GM19023 (cell line): ENCODE results near the gene BORCS6.

Source experiments
- ATAC-seq: cut with Tn5 transposase; IDR thresholded peaks from one replicate; pipeline ENCODE4 v1.9.1; 2021; ENCODE audit warnings: mild to moderate bottlenecking, moderate library complexity; ENCODE audit not compliant: unreplicated experiment

Gene BORCS6

DNA sequence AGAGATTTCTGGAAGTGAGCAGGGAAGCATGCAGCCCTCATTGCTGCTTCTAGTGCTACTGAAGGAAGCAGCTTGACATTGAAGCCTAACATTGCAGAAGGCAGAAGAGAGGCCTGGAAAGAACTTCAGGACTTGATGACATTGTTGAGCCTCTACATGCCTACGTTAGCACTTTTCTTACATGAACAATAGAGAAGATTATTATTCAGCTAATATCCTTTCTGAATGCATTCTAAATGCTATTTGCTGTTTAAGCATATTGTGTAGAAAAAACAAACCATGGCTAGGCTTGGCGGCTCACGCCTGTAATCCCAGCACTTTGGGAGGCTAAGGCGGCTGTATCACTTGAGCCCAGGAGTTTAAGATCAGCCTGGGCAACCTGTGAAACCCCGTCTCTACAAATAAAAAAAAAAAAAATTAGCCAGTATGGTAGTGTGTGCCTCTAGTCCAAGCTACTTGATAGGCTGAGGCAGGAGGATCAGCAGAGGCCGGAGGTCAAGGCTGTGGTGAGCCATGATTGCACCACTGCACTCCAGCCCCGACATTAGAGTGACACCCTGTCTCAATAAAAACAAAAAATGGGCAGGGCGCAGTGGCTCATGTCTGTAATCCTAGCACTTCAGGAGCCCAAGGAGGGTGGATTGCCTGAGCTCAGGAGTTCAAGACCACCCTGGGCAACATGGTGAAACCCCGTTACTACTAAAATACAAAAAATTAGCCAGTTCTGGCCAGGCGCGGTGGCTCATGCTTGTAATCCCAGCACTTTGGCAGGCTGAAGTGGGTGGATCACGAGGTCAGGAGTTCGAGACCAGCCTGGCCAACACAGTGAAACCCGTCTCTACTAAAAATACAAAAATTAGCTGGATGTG, 22.6 kb upstream of the BORCS6 start:
- ATAC-seq, result no peak

- peak; percentile 16 for ATAC-seq
These were observed 20.9 kb upstream of the BORCS6 start for GRCh38 chr17:8210761-8211458.

DNA sequence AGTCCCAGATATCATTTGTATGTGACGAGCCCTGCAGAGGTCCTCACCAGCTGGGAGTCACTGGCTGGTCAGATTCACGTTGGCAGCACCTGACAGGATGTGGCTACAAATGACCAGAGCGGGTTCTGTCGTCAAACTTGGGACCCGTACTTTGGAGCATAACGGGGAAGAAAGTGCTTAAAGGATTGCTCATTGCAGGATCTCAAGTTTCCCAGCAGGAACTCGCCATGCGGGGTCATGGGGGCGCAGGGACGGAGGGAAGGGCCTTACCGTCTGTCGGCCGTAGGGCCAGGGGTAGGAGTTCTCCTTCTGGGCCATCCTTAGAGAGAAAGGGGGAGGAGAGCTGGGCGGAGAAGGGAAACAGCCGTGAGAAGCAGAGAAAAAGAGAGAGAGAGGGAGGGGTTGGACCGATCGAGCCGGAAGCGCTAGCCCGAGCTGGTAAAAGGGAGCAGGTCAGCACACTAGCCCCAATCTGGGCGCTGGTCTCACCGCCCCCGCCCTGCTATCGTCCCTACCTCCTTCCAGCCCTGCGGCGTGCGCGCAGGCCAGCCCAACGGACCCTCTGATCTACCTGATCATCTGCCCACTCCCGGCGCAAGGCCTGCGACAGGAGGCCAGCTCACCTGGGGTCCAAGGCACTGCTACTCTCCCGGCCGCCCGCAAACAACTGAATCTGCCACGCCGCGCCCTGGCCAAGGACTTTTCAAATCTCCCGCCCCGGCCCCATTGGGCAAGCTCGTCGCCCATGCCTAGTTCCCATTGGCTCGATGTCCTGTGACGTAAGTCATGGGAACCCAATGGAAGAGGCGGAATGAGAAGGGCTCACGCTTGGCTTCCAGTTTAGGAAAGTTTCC, 20.2 kb upstream of the BORCS6 start, which contains the start of gene AURKB:
AURKB (minus strand) TSS at position 669 of the 854 bp plus-strand sequence; CDS start at position 318, 351 bp downstream.
- peak; percentile 86 for ATAC-seq

DNA sequence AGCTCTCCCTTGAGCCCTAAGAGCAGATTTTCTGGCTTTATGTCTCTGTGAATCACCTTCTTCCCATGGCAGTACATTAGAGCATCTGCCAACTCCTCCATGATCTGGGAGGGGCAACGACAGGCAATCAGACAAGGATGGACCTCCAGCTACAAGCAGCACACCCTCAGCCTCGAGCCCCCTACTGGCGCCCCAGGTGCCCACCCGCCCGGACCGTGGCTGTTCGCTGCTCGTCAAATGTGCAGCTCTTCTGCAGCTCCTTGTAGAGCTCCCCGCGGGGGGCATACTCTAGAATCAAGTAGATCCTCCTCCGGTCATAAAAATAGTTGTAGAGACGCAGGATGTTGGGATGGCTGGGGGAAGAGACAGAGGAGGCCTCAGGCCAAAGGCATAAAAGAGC, 16.6 kb upstream of the BORCS6 start:
- no peak for ATAC-seq

- ATAC-seq, result no peak
These were observed 15.0 kb upstream of the BORCS6 start for GRCh38 chr17:8204761-8205555.

DNA sequence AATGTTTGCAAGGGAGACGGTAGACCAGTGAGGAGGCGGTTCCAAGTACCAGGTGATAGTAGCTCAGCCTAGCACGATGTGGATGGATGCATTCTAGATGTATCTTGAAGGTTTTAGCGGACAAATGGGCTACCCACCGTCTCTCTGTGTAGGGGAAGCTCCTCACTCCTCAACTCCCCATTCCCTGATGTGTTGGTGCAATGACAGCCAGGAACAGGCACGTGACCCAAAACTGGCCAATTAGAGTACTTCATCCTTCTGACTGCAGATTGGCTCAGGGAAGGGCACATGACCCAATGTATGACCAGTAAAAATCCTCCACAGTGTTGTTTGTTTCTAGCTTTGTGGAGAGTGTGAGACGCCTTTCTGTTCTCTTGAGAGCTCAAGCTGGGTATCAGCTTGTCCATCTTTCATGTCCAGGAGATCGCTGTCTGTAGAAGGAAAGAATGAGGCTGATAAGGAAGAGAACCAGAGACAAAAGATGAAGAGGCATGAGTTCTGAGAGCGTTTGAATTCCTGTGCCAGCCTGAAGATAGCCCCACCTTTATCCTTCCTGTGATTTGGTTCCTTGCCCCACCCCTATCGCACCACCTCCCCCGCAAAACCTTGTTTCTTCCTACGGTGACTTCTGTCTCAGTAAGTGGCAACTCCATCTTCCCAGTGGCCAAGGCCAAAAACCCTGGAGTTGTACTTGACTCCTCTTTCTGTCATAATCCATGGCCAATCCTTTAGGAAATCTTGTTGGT, 2.3 kb upstream of the BORCS6 start:
- no peak for ATAC-seq

GRCh38 chr17:8190506-8190905, 526 bp upstream of the BORCS6 start:
- ATAC-seq, result no peak

GRCh38 chr17:8189041-8189710, 804 bp downstream of the BORCS6 start:
- ATAC-seq, result no peak

- no peak for ATAC-seq
These were observed 1.6 kb downstream of the BORCS6 start for GRCh38 chr17:8188263-8188839.

- ATAC-seq, result no peak
These were observed 2.3 kb downstream of the BORCS6 start for GRCh38 chr17:8187517-8188262.

DNA sequence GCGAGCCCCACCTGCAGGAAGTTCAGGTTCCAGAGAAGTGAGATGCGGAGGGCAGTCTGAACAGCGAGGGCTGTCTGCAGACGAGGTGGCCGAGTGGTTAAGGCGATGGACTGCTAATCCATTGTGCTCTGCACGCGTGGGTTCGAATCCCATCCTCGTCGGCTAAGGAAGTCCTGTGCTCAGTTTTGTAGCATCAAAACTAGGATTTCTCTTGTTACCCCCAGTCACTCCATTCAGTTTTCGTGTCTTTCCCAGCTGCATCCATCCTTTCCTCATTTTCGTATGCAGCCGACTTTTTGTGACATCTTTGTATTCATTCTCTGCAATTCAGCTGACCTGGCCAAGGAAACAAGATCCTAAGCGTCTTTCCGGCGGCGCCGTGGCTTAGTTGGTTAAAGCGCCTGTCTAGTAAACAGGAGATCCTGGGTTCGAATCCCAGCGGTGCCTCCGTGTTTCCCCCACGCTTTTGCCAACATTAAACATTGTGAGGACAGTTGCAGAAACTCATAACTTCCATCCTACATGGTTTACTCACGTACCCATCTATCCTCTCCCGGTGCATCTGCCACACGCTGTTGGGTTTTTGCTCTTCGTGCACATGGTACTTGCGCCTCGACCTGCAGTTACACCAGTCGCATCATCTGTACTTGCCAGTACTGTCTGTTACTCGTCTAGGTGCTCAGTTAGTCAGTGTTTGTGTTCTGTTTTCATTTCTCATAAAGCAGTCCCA, 3.0 kb downstream of the BORCS6 start:
- ATAC-seq, result no peak

GRCh38 chr17:8186446-8186786, 3.6 kb downstream of the BORCS6 start:
- no peak for ATAC-seq

GRCh38 chr17:8185582-8186445, 4.2 kb downstream of the BORCS6 start:
- ATAC-seq, result no peak

DNA sequence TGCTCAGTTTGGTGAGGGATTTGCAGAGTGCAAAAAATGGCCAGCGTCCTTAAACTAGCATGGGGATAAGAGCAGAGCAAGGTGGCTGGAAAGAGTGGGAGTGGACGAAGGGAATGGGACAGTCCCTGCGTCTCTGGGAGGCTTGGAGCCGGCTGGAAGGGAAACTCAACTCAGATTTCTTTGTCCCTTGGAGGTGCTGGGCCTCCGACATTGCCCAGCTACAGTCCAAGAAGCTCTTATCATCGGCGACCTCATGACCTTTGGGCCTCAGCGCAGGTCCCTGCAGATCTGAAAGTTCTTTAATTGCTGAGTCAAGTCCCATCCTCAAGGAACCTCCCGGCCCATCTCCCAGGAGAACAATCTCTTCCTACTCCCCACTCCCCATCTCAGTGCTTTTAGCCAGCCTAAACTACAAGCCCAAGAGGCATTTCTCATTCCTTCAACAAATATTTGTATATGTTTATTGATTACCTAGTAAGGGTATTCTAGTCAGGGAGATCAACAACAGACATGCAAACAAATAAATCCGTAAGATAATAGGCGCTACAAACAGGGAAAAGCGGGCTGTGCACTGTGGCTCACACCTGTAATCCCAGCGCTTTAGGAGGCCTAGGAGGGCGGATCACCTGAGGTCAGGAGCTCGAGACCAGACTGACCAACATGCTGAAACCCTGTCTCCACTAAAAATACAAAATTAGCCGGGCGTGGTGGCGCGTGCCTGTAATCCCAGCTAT, 12.8 kb downstream of the BORCS6 start:
- ATAC-seq, result no peak

GRCh38 chr17:8176197-8176940, 13.6 kb downstream of the BORCS6 start, which contains the start of gene TMEM107:
TMEM107 (minus strand) TSS chr17:8176380; CDS start chr17:8176286, 94 bp downstream.
- ATAC-seq, result no peak
